HTERT RPE-1 (cell line): ENCODE measurements around the gene FAM240A.
"Not testable (repeated sequence)": the region's sequence is repeated elsewhere in the genome, so short reads cannot be mapped to it uniquely, and the experiment has no call there.

Experiments used
- in situ Hi-C: fragments of 300-500 bp; cut with MboI; formaldehyde crosslinking; loops from 4 replicates; pipeline ENCODE4 v1.14.3; 2020; ENCODE audit warnings: low sequenced_read_pairs

The FAM240A gene

DNA sequence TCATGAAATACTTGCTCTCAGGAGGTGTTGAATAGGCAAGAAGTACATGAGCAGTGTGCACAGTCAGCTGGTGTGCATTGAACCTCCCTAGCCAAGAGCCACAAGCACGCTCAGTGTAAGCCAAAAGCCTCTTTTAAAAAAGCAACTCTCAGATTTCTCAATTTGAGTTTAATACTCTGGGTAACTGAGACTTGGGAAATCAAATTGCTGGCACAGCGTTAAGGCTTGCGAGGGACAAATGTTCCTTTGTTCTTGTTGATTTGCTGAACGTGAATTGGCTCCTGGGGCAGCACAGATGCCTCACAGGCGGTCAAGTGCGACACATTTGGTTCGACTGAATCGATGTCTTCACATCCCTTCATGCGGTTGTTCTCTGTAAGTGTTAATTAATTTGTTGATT is at the start of gene FAM240A:
Gene FAM240A (plus strand): TSS at position 202 of the 400 bp plus-strand sequence. CDS start 159 bp downstream, at position 361.
- in situ Hi-C loops, result no loop called here

GRCh38 chr3:46564190-46565021 is 47.9 kb upstream of the FAM240A start:
- in situ Hi-C loops, result no loop called here

DNA sequence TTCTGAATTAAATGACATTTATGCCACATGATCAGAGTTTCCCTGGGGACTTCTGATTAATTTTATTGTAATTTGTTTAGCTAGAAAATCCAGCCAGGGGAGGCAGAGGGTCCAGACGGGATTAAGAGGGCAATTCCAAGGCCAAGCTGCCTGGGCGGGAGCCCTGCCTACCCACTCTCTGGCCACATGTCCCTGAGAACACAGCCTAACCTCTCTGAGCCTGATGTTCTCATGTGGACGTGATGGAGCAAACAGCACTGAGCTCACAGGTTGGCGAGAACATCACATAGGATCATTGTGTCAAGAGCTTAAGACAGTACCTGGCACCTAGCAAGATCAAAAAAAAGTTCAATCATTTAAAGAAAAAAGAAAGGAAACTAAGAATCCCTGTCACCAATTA is 47.2 kb upstream of the FAM240A start:
- in situ Hi-C loops, result no loop called here

GRCh38 chr3:46565607-46566039 is 46.7 kb upstream of the FAM240A start:
- in situ Hi-C loops, result no loop called here

- in situ Hi-C loops, result no loop called here
Measured at GRCh38 chr3:46566040-46566641, 46.2 kb upstream of the FAM240A start, which contains the start of gene LRRC2. Gene LRRC2, minus strand, starts transcription at chr3:46566302. Its CDS starts 14,711 bp downstream, at chr3:46551591.

DNA sequence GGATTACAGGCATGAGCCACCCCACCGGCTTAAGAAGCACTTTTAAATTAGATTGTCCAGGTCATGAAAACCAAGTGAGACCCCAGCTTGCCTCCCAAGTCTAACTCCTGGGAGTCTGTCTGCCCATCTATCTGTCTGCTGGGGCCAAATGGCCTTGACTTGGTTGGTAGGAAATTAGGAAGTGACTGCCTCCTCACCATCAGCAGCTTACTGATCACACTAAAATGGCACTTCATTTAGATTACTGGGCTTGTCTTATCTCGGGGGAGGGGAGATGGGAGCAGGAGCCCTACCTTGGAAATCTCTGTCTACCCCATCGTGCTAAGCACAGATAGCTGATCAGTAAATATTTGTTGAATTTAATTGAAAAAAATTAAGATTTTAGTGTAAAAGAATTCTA is 40.6 kb upstream of the FAM240A start:
- in situ Hi-C loops, result no loop called here

GRCh38 chr3:46573701-46574100 is 38.6 kb upstream of the FAM240A start:
- in situ Hi-C loops, result no loop called here

DNA sequence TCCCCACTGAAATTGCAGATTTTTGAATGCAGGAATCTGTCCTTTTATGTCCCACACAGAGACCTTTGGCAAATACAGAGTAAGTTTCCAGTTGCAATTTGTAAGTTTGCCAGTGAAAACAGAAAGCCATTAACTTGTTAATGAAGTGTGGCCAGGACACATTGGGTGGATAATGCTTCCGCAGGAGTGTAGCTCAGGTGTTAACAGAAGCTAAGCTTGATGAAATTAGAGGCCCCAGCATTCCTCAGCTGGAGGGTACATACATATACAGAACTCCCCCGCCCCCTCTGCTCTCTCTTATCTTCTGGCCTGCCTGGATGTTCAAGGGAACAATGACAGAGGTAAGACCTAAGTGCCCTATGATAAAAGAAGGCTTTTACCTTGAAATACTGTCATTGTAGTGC is 38.1 kb upstream of the FAM240A start:
- in situ Hi-C loops, result no loop called here

DNA sequence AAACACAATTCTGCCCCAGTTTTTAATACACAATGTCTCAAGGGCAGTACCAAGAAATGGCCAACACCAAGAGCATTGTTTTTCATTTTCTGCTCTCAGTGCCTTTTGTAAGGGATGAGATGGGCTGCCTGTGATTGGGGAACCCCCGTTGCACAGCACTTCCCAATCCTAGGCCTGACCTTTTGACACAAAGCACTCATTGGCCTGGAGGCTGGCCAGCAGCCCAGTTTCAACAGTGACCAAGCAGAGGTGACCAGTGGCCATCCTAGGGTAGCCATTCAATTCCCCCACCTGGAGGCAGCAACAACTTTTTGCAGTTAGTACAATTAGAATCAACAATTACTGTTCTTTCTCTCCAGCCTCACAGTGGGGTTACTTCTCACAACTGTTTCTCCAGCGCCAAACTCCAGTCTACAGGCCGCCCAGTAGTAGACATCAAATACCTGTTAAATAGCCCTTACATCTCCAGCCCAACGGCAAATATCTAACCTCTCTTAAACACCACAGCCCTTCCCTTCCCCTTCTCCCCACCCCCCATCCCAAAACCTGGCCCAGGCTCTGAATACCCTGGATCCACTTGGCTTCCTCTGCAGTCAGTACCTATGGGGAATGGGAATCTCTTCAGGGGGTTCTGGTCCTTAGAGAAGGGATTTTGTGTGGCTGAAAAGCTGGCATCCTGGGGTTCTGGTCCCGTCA is 37.3 kb upstream of the FAM240A start:
- in situ Hi-C loops, result no loop called here

DNA sequence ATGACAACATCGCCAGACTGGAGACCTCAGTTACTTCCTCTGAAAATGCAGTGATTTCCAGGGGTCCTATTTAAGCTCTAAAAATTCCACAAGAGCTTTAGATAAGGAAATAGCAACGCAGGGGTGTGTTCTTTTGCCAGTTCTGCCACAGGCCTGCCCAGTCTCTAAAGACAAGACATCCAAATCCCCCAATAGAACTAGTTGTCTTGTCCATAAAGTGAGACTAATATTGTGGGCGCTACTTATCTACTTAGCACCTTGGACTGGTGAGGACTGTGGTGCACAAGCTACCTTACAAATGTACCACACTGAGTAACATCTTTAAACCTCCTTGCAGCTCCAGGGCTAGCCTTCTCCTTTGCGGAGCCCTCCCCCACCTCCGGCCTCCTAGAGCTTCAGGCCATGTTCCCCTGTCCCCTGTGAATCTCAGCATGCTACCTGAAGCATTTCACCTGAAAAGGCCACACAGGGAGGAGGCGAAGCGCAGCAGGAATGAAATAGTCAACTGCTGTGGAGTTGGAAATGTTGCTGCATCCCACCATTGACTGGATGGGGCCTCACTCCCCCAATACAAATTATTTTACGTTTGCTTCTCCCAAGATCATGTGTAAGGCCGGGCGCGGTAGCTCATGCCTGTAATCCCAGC is 36.6 kb upstream of the FAM240A start:
- in situ Hi-C loops, result no loop called here

DNA sequence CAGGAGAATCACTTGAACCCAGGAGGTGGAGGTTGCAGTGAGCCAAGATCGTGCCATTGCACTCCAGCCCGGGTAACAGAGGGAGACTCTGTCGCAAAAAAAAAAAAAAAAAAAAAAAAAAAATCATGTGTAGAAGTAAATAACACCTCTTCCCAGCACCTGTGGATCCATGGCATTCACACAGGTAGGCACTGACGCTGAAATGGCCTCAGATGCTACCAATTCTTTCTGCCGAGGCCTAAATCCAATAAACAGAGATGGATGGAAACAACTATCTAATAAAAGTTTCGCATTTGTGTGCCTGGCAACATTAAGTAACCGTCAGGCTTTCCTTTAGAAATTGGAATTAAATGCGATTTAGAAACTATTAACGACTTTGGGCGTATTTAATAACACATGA is 35.9 kb upstream of the FAM240A start:
- in situ Hi-C loops, result no loop called here

DNA sequence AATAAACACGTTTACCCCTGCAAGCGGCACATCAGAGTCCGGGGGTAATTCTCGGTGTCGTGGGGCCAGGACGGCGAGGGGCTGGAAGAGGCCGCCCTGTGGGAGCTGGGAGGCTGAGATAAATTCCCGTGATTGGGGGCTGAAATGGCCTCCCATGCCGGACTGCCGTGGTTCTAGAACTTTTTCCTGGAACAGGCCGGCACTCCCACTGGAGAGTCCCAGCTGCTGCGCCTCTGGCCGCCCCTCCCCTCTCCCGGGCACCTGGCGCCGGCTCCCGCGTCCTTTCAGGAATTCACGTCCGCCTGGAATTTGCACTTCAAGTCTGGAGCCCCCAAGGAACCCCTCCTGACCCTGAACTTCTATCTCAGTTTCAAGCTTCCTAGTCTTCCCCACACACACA is 35.4 kb upstream of the FAM240A start:
- in situ Hi-C loops, result no loop called here

- in situ Hi-C loops, result not testable (repeated sequence)
Measured at GRCh38 chr3:46577580-46578249, 34.6 kb upstream of the FAM240A start.

DNA sequence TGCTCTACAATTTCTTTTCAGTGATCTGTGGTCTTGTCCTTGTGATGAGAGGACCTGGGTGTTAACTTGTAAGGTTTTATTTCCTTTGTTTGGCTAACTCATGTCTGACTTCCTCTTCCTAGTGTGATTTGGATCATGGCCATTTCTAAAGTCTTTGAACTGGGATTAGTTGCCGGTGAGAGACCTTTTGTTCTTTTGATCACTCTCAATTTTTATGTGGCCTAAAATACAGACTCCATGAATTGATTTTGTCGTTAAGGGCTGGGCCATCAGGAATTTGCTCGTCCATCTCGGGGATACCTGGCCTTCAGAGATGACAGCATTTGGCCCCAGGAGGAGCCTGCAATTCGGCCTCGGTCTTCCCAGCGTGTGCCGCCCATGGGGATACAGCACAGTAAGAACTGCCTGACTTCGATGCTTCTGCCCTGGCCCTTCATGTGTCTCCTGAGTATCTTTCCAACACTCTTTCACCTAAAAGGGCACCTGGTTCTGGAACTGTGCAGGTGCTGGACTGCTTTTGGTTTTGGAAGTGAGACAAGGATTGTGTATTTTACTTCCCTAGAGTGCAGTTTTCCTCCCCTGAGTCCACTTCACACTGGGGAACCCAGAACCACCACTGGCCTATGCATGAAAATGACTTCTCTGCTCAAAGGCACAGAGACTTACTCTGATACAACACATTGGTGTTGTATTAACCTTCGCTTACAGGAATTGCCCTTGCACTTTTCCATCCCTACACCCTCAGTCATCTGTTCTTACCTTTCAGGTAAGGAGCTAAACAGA is 33.2 kb upstream of the FAM240A start:
- in situ Hi-C loops, result no loop called here

- in situ Hi-C loops, result no loop called here
Measured at GRCh38 chr3:46579756-46580286, 32.5 kb upstream of the FAM240A start.

- in situ Hi-C loops, result no loop called here
Measured at GRCh38 chr3:46580675-46581074, 31.6 kb upstream of the FAM240A start.

- in situ Hi-C loops, result no loop called here
Measured at GRCh38 chr3:46584598-46585467, 27.5 kb upstream of the FAM240A start.

DNA sequence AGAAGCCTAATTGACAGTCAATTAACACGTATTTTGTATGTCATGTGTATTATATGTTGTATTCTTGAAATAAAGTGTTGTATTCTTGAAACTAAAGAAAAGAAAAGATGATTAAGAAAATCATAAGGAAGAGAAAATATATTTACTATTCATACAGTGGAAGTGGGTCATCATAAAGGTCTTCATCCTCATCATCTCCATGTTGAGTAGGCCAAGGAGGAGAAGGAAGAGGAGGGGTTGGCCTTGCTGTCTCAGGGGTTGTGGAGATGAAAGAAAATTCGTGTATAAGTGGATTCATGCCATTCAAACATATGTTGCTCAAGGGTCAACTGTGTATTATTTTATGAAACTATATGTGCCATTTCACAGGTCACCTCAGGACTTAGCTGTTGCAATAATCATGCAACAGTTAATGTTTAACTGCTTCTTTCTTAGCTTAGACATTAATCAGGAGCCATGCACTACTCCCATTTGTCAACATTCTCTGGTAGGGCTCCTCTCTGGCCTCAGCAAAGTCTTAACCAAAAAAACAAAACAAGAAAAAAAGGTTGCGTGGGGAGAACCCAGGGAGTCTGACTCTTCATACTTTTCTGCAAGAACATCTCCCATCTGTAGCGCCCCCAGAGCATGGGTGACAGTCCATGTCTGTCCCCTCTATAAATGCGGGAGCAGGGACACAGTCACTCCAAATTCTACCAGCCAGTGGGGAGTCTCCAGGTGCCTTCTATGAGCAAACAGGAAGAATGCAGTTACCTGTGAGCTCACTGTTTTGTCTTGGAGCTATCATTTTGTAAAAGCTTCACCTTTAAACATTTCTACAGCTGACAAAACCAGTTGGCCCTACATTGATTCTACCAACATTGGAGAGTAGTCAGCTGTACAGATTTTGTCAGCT is 26.3 kb upstream of the FAM240A start:
- in situ Hi-C loops, result no loop called here
